Right forelimb (tissue), 1 donor: ENCODE data around the gene PIEZO2.
A peak's percentile ranks its signal among the peaks of the same experiment; 100 is the strongest.

Experiments used
- DNase-seq: peaks from one replicate; pipeline ENCODE4 v3.0.0-alpha.2; 2018

Gene PIEZO2

GRCh38 chr18:10838553-10838952, 310.8 kb downstream of the PIEZO2 start:
- no peak for DNase-seq

GRCh38 chr18:10834128-10834815, 315.1 kb downstream of the PIEZO2 start:
- no peak for DNase-seq

- no peak for DNase-seq
Measured at GRCh38 chr18:10833656-10834055, 315.7 kb downstream of the PIEZO2 start.

GRCh38 chr18:10826400-10826799, 323.0 kb downstream of the PIEZO2 start:
- no peak for DNase-seq

GRCh38 chr18:10822456-10822855, 326.9 kb downstream of the PIEZO2 start:
- DNase-seq, result no peak

- DNase-seq, result no peak
Measured at GRCh38 chr18:10820681-10821080, 328.7 kb downstream of the PIEZO2 start.

- DNase-seq, result no peak
Measured at GRCh38 chr18:10814336-10814735, 335.0 kb downstream of the PIEZO2 start.

GRCh38 chr18:10805587-10806118, 343.7 kb downstream of the PIEZO2 start:
- no peak for DNase-seq

GRCh38 chr18:10804126-10804525, 345.2 kb downstream of the PIEZO2 start:
- no peak for DNase-seq

- no peak for DNase-seq
Measured at GRCh38 chr18:10798727-10799550, 350.4 kb downstream of the PIEZO2 start.

- DNase-seq, result no peak
Measured at GRCh38 chr18:10797896-10798295, 351.5 kb downstream of the PIEZO2 start.

GRCh38 chr18:10794771-10795170, 354.6 kb downstream of the PIEZO2 start:
- no peak for DNase-seq

- no peak for DNase-seq
Measured at GRCh38 chr18:10793730-10794370, 355.5 kb downstream of the PIEZO2 start.

- no peak for DNase-seq
Measured at GRCh38 chr18:10792181-10792580, 357.2 kb downstream of the PIEZO2 start.

GRCh38 chr18:10791169-10791831, 358.1 kb downstream of the PIEZO2 start:
- DNase-seq, result no peak

GRCh38 chr18:10789180-10789579, 360.2 kb downstream of the PIEZO2 start:
- no peak for DNase-seq

- peak; percentile 68 for DNase-seq
Measured at GRCh38 chr18:10787293-10787901, 362.0 kb downstream of the PIEZO2 start.

- DNase-seq, result no peak
Measured at GRCh38 chr18:10785798-10786197, 363.6 kb downstream of the PIEZO2 start.

GRCh38 chr18:10784596-10785202, 364.7 kb downstream of the PIEZO2 start:
- DNase-seq, result no peak

GRCh38 chr18:10783941-10784340, 365.4 kb downstream of the PIEZO2 start:
- no peak for DNase-seq

GRCh38 chr18:10776493-10776892, 372.9 kb downstream of the PIEZO2 start:
- DNase-seq, result no peak

- no peak for DNase-seq
Measured at GRCh38 chr18:10775026-10775425, 374.3 kb downstream of the PIEZO2 start.
